HG03469 (cell line): Measurements from ENCODE around the gene MBD6.
"Not testable (repeated sequence)": the region's sequence is repeated elsewhere in the genome, so short reads cannot be mapped to it uniquely, and the experiment has no call there.

Experiments
- ATAC-seq: cut with Tn5 transposase; IDR thresholded peaks from one replicate; pipeline ENCODE4 v1.9.1; 2021; ENCODE audit warnings: mild to moderate bottlenecking, moderate library complexity, moderate number of reproducible peaks; ENCODE audit not compliant: unreplicated experiment

MBD6 gene

GRCh38 chr12:57487597-57488401 lies 34.8 kb upstream of the MBD6 start, which contains the start of gene MARS1:
Gene MARS1 (plus strand): TSS chr12:57488068. CDS start chr12:57488091, 23 bp downstream.
- peak; percentile 92 for ATAC-seq

GRCh38 chr12:57488402-57489156 lies 34.0 kb upstream of the MBD6 start:
- ATAC-seq, result no peak

- ATAC-seq, result no peak
Measured at GRCh38 chr12:57489157-57489641, 33.4 kb upstream of the MBD6 start.

GRCh38 chr12:57490126-57490525 lies 32.5 kb upstream of the MBD6 start:
- ATAC-seq, result no peak

- no peak for ATAC-seq
Measured at GRCh38 chr12:57491393-57492280, 31.0 kb upstream of the MBD6 start.

- ATAC-seq, result not testable (repeated sequence)
Measured at GRCh38 chr12:57495051-57495701, 27.4 kb upstream of the MBD6 start.

GRCh38 chr12:57496822-57497221 lies 25.8 kb upstream of the MBD6 start:
- no peak for ATAC-seq

GRCh38 chr12:57497223-57498131 lies 25.1 kb upstream of the MBD6 start:
- ATAC-seq, result no peak

GRCh38 chr12:57498132-57498502 lies 24.5 kb upstream of the MBD6 start:
- no peak for ATAC-seq

GRCh38 chr12:57498571-57498970 lies 24.1 kb upstream of the MBD6 start:
- no peak for ATAC-seq

GRCh38 chr12:57500213-57500612 lies 22.4 kb upstream of the MBD6 start:
- ATAC-seq, result no peak

GRCh38 chr12:57502311-57502969 lies 20.2 kb upstream of the MBD6 start:
- ATAC-seq, result not testable (repeated sequence)

GRCh38 chr12:57506541-57506940 lies 16.1 kb upstream of the MBD6 start:
- ATAC-seq, result not testable (repeated sequence)

GRCh38 chr12:57507796-57508195 lies 14.8 kb upstream of the MBD6 start:
- not testable (repeated sequence) for ATAC-seq

GRCh38 chr12:57511161-57511560 lies 11.5 kb upstream of the MBD6 start:
- no peak for ATAC-seq

- ATAC-seq, result no peak
Measured at GRCh38 chr12:57511588-57512325, 10.9 kb upstream of the MBD6 start.

- no peak for ATAC-seq
Measured at GRCh38 chr12:57512665-57513064, 10.0 kb upstream of the MBD6 start.

GRCh38 chr12:57513266-57513665 lies 9.4 kb upstream of the MBD6 start:
- no peak for ATAC-seq
